Keratinocyte (primary cell): ENCODE data around the gene LRRTM2. TPM values are rescaled to one million over a fixed set of nuclear protein-coding genes. Genes with fewer than 3 reads are reported as not detected.

Source experiments
- DNase-seq: peaks from one replicate; pipeline ENCODE4 v3.0.0-alpha.2; 2011; ENCODE audit warnings: low read depth, missing footprints, low spot score
- FAIRE-seq: peaks from 2 replicates; lab custom pipeline; 2011; peaks lifted over from hg19 to GRCh38; lab: Jason Lieb, UNC
- H2AFZ ChIP-seq: 2 replicates; pipeline ENCODE4 v1.6.0; 2012; ENCODE audit warnings: low read length, control low read depth, inconsistent platforms; ENCODE audit not compliant: control insufficient read depth
- H3K27ac ChIP-seq: 2 replicates; pipeline ENCODE4 v1.5.1; 2011; ENCODE audit warnings: low read length; ENCODE audit not compliant: control insufficient read depth, insufficient read depth
- H3K27me3 ChIP-seq: 3 replicates; pipeline ENCODE4 v1.6.0; 2011; ENCODE audit warnings: low read length; ENCODE audit not compliant: control insufficient read depth, insufficient read depth; ENCODE audit errors: extremely low read depth
- H3K36me3 ChIP-seq, 2 experiments: 2 replicates in 1 of 2; 3 replicates in 1 of 2; pipeline ENCODE4 v1.5.1; 2011; ENCODE audit warnings: low read length in 2 of 2, mild to moderate bottlenecking in 1 of 2; ENCODE audit not compliant: control insufficient read depth in 2 of 2, insufficient read depth in 2 of 2; ENCODE audit errors: extremely low read depth in 1 of 2
- H3K4me1 ChIP-seq: 3 replicates; pipeline ENCODE4 v1.5.1; 2011; ENCODE audit warnings: low read length; ENCODE audit not compliant: control insufficient read depth, insufficient read depth; ENCODE audit errors: extremely low read depth
- H3K4me2 ChIP-seq: 3 replicates; pipeline ENCODE4 v1.6.0; 2011; ENCODE audit warnings: low read depth, low read length; ENCODE audit not compliant: control insufficient read depth, insufficient read depth; ENCODE audit errors: extremely low read depth
- H3K4me3 ChIP-seq, 3 experiments: fragments of 200-600 bp in 1 of 3; sonication (generic) in 1 of 3; 2 replicates in 2 of 3; 3 replicates in 1 of 3; pipeline ENCODE4 v1.5.1; 2011 to 2016; ENCODE audit warnings: low read length in 3 of 3, mild to moderate bottlenecking in 3 of 3, control low read depth in 2 of 3, inconsistent platforms in 1 of 3, low read depth in 1 of 3, mixed read lengths in 1 of 3, mixed run types in 1 of 3, moderate library complexity in 1 of 3; ENCODE audit not compliant: control insufficient read depth in 2 of 3, insufficient read depth in 2 of 3; ENCODE audit errors: extremely low read depth in 1 of 3
- H3K79me2 ChIP-seq: 2 replicates; pipeline ENCODE4 v1.6.0; 2012; ENCODE audit warnings: low read length; ENCODE audit not compliant: control insufficient read depth, insufficient read depth
- H3K9ac ChIP-seq: 3 replicates; pipeline ENCODE4 v1.6.0; 2011; ENCODE audit warnings: low read length; ENCODE audit not compliant: control insufficient read depth, insufficient read depth; ENCODE audit errors: extremely low read depth
- H3K9me1 ChIP-seq: 3 replicates; pipeline ENCODE4 v1.6.0; 2011; ENCODE audit warnings: low read length; ENCODE audit not compliant: control insufficient read depth, insufficient read depth; ENCODE audit errors: extremely low read depth
- H3K9me3 ChIP-seq: 2 replicates; pipeline ENCODE4 v1.5.1; 2012; ENCODE audit warnings: low read depth, low read length; ENCODE audit not compliant: control insufficient read depth
- H4K20me1 ChIP-seq: 3 replicates; pipeline ENCODE4 v1.6.0; 2011; ENCODE audit warnings: low read length; ENCODE audit not compliant: control insufficient read depth, insufficient read depth; ENCODE audit errors: extremely low read depth
- CTCF ChIP-seq, 3 experiments: IDR thresholded peaks in 1 of 3; conservative IDR thresholded peaks in 1 of 3; optimal IDR thresholded peaks in 1 of 3; 2 replicates in 2 of 3; 3 replicates in 1 of 3; pipeline versions ENCODE3 to v1.5.1; 2011; ENCODE audit warnings: low read length in 3 of 3, mild to moderate bottlenecking in 3 of 3, moderate library complexity in 2 of 3, control low read depth in 1 of 3, inconsistent platforms in 1 of 3; ENCODE audit not compliant: insufficient read depth in 2 of 3; ENCODE audit errors: extremely low read depth in 1 of 3
- EZH2 ChIP-seq: IDR thresholded peaks from one replicate; pipeline ENCODE4 v1.6.1; 2012; ENCODE audit warnings: inconsistent platforms, mild to moderate bottlenecking, low read length, moderate library complexity
- dilution Hi-C: fragments of 300-500 bp; cut with MboI; formaldehyde crosslinking; loops from one replicate; pipeline ENCODE4 v1.7.0; 2020; ENCODE audit warnings: low sequenced_read_pairs; ENCODE audit not compliant: extremely low pct_ligation_motif_present
- polyA plus RNA-seq, 5 experiments: library from polyadenylated mRNA; depleted of rRNA in 3 of 5; stranded (reverse) in 3 of 5; stranded (forward) in 1 of 5; unstranded in 1 of 5; fragments of >200 nt; gene quantifications; 1 replicate in 1 of 5; 2 replicates in 3 of 5; 3 replicates in 1 of 5; pipeline versions ENCODE4 v1.2.1 to v1.2.3, GENCODE V29; 2011 to 2012; ENCODE audit warnings: missing spikeins in 2 of 5, low read depth in 1 of 5, low replicate concordance in 1 of 5

The LRRTM2 gene
- polyA plus RNA-seq, 1 donor (not counting 4 experiments of a cell fraction or from before 2014, with no cell fraction given): not detected

GRCh38 chr5:138829341-138829740 is 45.8 kb downstream of the LRRTM2 start:
- Histone ChIP-seq H3K9ac (no peak overlapping the region), H3K79me2 (peaks cover 47% of the 10 kb centered on the region), H3K9me1 (no peaks in the 10 kb centered on the region), H3K4me3 (no peak overlapping the region), H3K36me3 (peaks cover 28 to 29% of the 10 kb centered on the region in 2 experiments), H3K9me3 (no peaks in the 10 kb centered on the region), H2AFZ (no peak overlapping the region), H3K4me1 (no peaks in the 10 kb centered on the region), H4K20me1 (peaks cover 2% of the 10 kb centered on the region), H3K4me2 (no peak overlapping the region), H3K27me3 (no peaks in the 10 kb centered on the region), H3K27ac (no peak overlapping the region)
- FAIRE-seq (no peak), DNase-seq (no peak)
- no peak for TF ChIP-seq EZH2
- no peak for TF ChIP-seq CTCF (optimal IDR thresholded peaks at IDR 0.05 in 1 of 3, IDR thresholded peaks at IDR 0.05 in 1 of 3, conservative IDR thresholded peaks at IDR 0.05 in 1 of 3; ENCODE audit: extremely low read depth in 1 of 3, insufficient read depth in 2 of 3, low read length in 3 of 3)
- dilution Hi-C loops: no loop called here

GRCh38 chr5:138828556-138828955 is 46.6 kb downstream of the LRRTM2 start:
- Histone ChIP-seq H3K9ac (no peak overlapping the region), H2AFZ (no peak overlapping the region), H3K9me1 (no peaks in the 10 kb centered on the region), H3K4me2 (no peak overlapping the region), H3K4me1 (no peaks in the 10 kb centered on the region), H3K9me3 (no peaks in the 10 kb centered on the region), H3K79me2 (peaks cover 39% of the 10 kb centered on the region), H3K27me3 (no peaks in the 10 kb centered on the region), H4K20me1 (peaks cover 2% of the 10 kb centered on the region), H3K27ac (no peak overlapping the region), H3K36me3 (peaks cover 27 to 29% of the 10 kb centered on the region in 2 experiments), H3K4me3 (no peak overlapping the region)
- TF ChIP-seq CTCF (optimal IDR thresholded peaks at IDR 0.05 in 1 of 3, IDR thresholded peaks at IDR 0.05 in 1 of 3, conservative IDR thresholded peaks at IDR 0.05 in 1 of 3; ENCODE audit: extremely low read depth in 1 of 3, insufficient read depth in 2 of 3, low read length in 3 of 3) (no peak), EZH2 (no peak)
- FAIRE-seq (no peak), DNase-seq (no peak)
- dilution Hi-C loops: no loop called here
